Measurements from ENCODE around the gene MAP4K3.

MAP4K3 gene

GRCh38 chr2:39306626-39307025, 130.5 kb downstream of the MAP4K3 start:
- DNase-seq (ENCODE audit: low read depth in 1 of 2, low spot score in 1 of 2) = no peak
- TF ChIP-seq POLR2AphosphoS5 (IDR thresholded peaks at IDR 0.05; ENCODE audit: low read depth) = no peak
- no peak for TF ChIP-seq SPI1 (IDR thresholded peaks at IDR 0.05; ENCODE audit: borderline replicate concordance, low read depth)
- TF ChIP-seq, protein P1, sequence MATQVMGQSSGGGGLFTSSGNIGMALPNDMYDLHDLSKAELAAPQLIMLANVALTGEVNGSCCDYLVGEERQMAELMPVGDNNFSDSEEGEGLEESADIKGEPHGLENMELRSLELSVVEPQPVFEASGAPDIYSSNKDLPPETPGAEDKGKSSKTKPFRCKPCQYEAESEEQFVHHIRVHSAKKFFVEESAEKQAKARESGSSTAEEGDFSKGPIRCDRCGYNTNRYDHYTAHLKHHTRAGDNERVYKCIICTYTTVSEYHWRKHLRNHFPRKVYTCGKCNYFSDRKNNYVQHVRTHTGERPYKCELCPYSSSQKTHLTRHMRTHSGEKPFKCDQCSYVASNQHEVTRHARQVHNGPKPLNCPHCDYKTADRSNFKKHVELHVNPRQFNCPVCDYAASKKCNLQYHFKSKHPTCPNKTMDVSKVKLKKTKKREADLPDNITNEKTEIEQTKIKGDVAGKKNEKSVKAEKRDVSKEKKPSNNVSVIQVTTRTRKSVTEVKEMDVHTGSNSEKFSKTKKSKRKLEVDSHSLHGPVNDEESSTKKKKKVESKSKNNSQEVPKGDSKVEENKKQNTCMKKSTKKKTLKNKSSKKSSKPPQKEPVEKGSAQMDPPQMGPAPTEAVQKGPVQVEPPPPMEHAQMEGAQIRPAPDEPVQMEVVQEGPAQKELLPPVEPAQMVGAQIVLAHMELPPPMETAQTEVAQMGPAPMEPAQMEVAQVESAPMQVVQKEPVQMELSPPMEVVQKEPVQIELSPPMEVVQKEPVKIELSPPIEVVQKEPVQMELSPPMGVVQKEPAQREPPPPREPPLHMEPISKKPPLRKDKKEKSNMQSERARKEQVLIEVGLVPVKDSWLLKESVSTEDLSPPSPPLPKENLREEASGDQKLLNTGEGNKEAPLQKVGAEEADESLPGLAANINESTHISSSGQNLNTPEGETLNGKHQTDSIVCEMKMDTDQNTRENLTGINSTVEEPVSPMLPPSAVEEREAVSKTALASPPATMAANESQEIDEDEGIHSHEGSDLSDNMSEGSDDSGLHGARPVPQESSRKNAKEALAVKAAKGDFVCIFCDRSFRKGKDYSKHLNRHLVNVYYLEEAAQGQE (IDR thresholded peaks at IDR 0.05; ENCODE audit: insufficient replicate concordance, low read depth) = no peak
- TF ChIP-seq GABPA (IDR thresholded peaks at IDR 0.05; ENCODE audit: low read depth) = no peak
- no peak for TF ChIP-seq CTCF (IDR thresholded peaks at IDR 0.05; ENCODE audit: insufficient read depth, low read length)
- Histone ChIP-seq H3K27ac (replicated peaks) (no peak overlapping the region), H3K4me3 (replicated peaks; ENCODE audit: insufficient read depth, low read length) (no peak overlapping the region), H3K27me3 (ENCODE audit: insufficient read depth, poor library complexity, severe bottlenecking) (no peaks in the 10 kb centered on the region)

GRCh38 chr2:39304729-39305128, 132.4 kb downstream of the MAP4K3 start:
- no peak overlapping the region for H3K27ac ChIP-seq (replicated peaks)
- TF ChIP-seq POLR2AphosphoS5 (IDR thresholded peaks at IDR 0.05; ENCODE audit: low read depth) = no peak
- TF ChIP-seq, protein P1 (IDR thresholded peaks at IDR 0.05; ENCODE audit: insufficient replicate concordance, low read depth) = no peak
- TF ChIP-seq CTCF (IDR thresholded peaks at IDR 0.05; ENCODE audit: insufficient read depth, low read length) = no peak
- TF ChIP-seq GABPA (IDR thresholded peaks at IDR 0.05; ENCODE audit: low read depth) = no peak
- no peak for TF ChIP-seq SPI1 (IDR thresholded peaks at IDR 0.05; ENCODE audit: borderline replicate concordance, low read depth)
- H3K27me3 ChIP-seq (ENCODE audit: insufficient read depth, poor library complexity, severe bottlenecking) = no peaks in the 10 kb centered on the region
- DNase-seq (ENCODE audit: low read depth in 1 of 2, low spot score in 1 of 2) = no peak
- no peak overlapping the region for H3K4me3 ChIP-seq (replicated peaks; ENCODE audit: insufficient read depth, low read length)

DNA sequence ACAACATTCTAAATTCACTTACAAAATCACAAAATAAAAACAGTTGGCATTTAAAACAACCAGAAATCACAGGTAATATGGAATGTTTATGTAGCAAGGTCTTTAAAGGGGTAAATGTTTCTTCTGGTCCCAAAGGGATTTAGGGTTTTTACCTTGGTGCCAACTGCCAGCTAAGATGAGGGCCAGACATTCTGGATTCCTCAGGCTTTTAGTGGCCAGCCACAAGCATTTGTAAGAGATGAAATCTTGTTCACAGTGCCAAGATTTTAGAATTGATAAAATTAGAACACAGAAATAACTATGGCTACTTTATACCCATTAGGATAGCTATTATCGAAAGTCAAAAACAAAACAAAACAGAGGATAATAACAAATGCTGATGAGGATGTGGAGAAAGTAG, 132.9 kb downstream of the MAP4K3 start:
- H3K27me3 ChIP-seq (ENCODE audit: insufficient read depth, poor library complexity, severe bottlenecking) = no peaks in the 10 kb centered on the region
- H3K27ac ChIP-seq (replicated peaks) = no peak overlapping the region
- H3K4me3 ChIP-seq (replicated peaks; ENCODE audit: insufficient read depth, low read length) = no peak overlapping the region
- TF ChIP-seq GABPA (IDR thresholded peaks at IDR 0.05; ENCODE audit: low read depth) = no peak
- no peak for TF ChIP-seq POLR2AphosphoS5 (IDR thresholded peaks at IDR 0.05; ENCODE audit: low read depth)
- DNase-seq (ENCODE audit: low read depth in 1 of 2, low spot score in 1 of 2) = no peak

- no peak overlapping the region for H3K4me3 ChIP-seq (replicated peaks; ENCODE audit: insufficient read depth, low read length)
- DNase-seq (ENCODE audit: low read depth in 1 of 2, low spot score in 1 of 2) = no peak
- no peak overlapping the region for H3K27ac ChIP-seq (replicated peaks)
- H3K27me3 ChIP-seq (ENCODE audit: insufficient read depth, poor library complexity, severe bottlenecking) = no peaks in the 10 kb centered on the region
- TF ChIP-seq POLR2AphosphoS5 (IDR thresholded peaks at IDR 0.05; ENCODE audit: low read depth) (no peak), SPI1 (IDR thresholded peaks at IDR 0.05; ENCODE audit: borderline replicate concordance, low read depth) (no peak), GABPA (IDR thresholded peaks at IDR 0.05; ENCODE audit: low read depth) (no peak), CTCF (IDR thresholded peaks at IDR 0.05; ENCODE audit: insufficient read depth, low read length) (no peak)
- TF ChIP-seq, protein P1 (IDR thresholded peaks at IDR 0.05; ENCODE audit: insufficient replicate concordance, low read depth) = no peak
These were observed 135.7 kb downstream of the MAP4K3 start for GRCh38 chr2:39301352-39301751.

Data from HL-60 (cell line).